NCI-H345 treated with DMSO at 0.1 percent for 48 hours (cell line): Measurements from ENCODE around the gene IPO13.
A peak's percentile ranks its signal among the peaks of the same experiment; 100 is the strongest.

Source experiments
- DNase-seq: peaks from one replicate; lab custom pipeline; 2025; ENCODE audit not compliant: unreplicated experiment; lab: John Stamatoyannopoulos, UW

Gene IPO13

DNA sequence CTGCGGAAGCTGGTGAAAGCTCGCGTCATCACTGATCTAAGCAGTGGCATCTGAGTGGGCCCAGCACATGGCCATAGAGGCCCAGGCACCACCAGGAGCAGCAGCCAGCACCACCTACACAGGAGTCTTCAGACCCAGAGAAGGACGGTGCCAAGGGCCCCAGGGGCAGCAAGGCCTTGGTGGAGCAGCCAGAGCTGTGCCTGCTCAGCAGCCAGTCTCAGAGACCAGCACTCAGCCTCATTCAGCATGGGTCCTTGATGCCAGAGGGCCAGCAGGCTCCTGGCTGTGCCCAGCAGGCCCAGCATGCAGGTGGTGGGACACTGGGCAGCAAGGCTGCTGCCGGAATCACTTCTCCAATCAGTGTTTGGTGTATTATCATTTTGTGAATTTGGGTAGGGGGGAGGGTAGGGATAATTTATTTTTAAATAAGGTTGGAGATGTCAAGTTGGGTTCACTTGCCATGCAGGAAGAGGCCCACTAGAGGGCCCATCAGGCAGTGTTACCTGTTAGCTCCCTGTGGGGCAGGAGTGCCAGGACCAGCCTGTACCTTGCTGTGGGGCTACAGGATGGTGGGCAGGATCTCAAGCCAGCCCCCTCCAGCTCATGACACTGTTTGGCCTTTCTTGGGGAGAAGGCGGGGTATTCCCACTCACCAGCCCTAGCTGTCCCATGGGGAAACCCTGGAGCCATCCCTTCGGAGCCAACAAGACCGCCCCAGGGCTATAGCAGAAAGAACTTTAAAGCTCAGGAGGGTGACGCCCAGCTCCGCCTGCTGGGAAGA lies 16.4 kb upstream of the IPO13 start:
- DNase-seq: no peak

- no peak for DNase-seq
Observed at GRCh38 chr1:43930949-43931275, 15.8 kb upstream of the IPO13 start.

DNA sequence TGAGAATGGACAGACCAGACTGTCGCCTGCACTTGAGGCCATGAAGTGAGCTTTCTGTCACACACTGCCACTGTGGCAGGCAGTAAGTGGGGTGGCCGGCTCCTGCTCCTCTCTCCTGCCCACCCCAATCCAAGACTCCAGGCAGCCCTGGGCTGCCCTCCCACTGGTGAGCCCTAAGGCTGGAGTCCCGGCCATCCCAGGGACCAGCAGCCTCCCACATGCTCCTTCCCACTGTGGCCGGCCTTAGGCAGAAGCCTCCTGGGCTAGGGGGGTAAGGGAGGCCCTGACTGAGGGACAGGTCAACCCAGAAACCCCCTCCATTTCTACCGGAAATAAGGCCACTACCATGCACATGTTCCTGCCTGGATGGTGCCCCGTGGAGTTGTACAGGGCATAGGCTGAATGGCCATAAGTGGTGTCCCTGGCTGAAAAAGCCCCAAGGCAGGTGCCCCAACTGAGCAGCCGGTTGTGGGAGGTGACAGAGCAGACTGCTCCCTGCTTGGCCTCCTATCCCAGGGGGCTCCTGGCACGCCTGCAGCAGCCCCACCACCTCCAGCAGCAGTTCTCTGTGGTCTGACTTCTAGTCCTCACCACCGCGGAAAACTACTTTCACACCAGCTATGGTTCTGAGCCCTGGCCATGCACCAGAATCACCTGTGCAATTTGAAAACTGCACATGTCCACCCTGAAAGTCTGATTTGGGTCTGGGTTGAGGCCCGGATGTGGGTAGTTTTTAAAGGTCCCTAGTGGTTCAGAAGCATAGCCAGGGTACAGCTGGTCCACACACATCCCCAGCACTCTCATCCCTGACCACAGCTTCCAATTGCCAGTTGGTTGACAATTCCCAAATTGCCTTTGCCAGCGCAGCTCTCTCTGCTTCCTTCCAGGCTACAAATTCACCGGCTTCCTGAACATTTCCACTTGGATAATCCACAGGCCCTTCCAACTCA lies 14.8 kb upstream of the IPO13 start:
- DNase-seq: no peak

DNA sequence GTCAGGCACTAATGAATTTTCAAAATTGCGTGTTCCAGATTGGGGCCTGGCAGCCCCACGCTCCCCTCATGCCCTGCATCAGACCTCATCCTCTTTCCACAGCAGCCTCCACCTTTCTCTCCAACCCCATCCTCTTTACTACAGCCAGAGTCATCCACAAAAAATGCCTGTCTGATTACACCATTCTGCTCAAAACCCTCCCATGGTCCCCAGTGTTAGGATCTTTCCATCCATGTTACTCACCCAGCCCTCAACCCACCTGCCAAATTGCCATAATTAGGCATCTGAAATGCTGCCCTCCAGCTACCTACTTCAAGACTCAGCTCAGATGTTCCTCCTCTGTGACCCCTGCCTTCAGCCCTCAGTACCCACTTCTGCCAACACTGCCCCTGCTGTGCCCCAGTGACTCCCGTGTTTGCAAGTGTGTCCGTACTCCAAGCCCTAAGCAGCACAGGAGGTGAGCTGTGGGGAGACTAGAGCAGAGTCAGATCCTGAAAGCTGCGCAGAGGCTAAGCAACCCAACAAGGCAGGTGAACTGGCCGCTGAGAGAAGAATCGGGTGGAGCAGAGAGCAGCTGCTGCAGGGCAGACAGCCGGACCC lies 13.9 kb upstream of the IPO13 start:
- no peak for DNase-seq

GRCh38 chr1:43933386-43934100 lies 13.2 kb upstream of the IPO13 start, which contains the start of gene ARTN:
Gene ARTN, plus strand, starts transcription at chr1:43933801. Its CDS starts 1,856 bp downstream, at chr1:43935657.
- DNase-seq: peak; percentile 55

GRCh38 chr1:43934101-43934985 lies 12.4 kb upstream of the IPO13 start:
- peak; percentile 40 for DNase-seq

- no peak for DNase-seq
Observed at GRCh38 chr1:43934986-43935324, 11.8 kb upstream of the IPO13 start.

- DNase-seq: no peak
Observed at GRCh38 chr1:43935711-43936427, 10.9 kb upstream of the IPO13 start.

GRCh38 chr1:43936431-43937151 lies 10.2 kb upstream of the IPO13 start:
- no peak for DNase-seq

DNA sequence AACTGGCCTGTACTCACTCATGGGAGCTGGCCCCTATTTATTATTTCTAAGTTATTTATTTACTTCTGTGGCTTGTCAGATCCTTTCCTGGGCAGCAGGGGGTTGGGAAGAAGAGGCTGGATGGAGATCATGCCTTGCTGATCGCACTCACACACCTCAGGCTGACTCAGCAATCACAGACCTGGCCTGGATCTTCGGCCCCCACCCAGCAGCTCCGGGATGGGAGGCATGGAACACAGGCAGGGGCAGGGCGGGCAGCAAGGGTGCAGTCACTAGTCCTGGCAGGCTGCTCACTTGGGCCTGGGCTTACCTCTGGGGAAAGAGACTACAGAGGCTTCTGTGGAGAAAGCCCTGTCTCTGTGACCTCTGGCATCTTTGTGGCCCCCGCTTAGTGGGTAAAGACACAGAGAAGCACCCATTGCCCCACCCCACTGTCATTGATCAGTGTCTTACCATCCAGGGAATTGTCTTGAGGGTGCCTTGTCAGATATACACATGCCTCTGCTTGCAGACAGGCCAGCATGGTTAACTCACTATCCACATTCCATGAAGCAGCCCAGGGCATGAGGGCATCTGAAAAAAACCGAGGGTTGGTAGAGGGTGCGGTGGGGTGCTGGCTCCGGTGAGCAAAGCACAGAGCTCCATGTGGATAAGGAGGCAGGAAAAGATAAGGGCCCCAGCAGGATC lies 9.4 kb upstream of the IPO13 start:
- no peak for DNase-seq

DNA sequence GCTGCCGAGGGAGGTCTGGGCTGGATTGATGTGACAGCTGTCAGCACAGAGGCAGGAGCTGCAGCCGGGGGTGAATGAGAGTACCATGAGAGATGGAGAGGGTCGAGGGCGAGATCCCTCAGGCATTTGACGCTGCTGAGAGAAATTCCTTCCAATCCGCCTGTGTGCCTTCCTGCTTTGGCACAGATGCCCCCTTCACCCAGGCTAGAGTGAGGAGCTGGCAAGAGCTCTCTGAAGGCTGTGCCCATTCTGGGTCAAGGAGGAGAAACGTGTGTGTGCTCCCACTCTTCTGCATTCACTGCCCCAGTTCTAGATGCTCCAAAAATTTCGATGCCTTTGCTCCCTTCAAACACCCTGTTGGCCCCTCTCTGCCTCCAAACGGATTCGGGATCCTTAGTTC lies 8.4 kb upstream of the IPO13 start:
- DNase-seq: no peak

- no peak for DNase-seq
Observed at GRCh38 chr1:43938892-43939587, 7.7 kb upstream of the IPO13 start.

DNA sequence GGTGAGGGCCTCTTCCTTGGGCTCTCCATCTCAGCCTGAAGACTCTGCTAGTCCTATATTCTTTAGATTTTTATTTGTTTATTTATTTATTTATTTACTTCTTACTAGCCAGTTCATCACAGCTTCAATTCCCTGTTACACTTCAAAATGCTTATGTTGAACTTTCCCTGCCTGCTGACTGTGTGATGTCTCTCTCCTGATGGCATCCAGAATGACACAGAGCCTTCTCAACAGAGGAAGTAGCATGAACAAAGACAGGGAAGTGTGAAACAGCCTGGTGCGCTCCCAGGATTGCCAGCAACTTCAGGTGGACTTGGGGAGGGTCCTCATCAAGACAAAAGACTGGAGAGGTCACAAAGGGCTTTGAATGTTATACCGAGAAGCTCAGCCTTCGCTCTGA lies 4.3 kb upstream of the IPO13 start:
- no peak for DNase-seq

DNA sequence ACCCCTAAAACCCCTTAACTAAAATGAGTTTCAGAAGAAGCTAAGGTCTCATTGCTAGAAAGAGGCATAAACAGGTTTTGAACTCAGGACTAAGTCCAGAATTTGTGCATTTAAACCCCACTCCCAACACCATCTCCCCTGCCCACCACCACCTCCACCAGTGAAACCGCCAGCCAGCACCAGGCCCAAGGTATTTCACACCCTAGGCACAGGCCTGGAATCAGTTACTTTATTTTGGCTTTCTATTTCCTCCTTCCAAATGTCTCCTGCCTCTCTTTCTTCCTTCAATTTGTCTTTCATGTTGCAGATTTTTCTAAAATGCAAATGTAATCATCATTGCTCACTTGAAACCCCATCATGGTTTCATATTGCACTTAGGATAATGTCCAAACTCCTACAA lies 1.9 kb upstream of the IPO13 start:
- DNase-seq: no peak

DNA sequence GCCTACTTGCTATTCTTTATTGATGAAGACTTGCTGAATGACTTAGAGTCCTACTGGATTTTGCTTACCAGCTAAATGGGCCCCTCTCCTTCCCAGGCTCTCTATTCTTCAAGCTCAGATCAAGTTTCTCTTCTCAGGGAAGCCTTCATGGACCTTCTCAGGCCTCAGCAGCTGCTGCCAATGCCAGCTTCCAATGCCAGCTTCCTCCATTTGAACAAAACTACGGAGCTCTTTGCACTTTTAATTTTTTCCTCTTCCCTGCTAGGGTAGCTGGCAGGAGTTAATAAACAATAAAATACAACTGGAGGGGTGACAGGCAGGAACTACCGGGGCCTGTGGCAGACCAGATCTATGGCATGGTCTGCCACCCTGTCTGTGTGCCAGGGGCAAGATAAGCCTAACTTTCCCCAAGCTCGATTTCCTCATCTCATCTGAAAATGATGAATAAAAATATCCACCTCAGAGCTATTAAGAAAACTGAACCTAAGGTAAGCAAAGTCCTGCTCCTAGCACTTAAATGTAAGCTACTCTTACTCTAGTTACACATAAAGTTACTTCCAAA lies 995 bp upstream of the IPO13 start:
- DNase-seq: no peak

DNA sequence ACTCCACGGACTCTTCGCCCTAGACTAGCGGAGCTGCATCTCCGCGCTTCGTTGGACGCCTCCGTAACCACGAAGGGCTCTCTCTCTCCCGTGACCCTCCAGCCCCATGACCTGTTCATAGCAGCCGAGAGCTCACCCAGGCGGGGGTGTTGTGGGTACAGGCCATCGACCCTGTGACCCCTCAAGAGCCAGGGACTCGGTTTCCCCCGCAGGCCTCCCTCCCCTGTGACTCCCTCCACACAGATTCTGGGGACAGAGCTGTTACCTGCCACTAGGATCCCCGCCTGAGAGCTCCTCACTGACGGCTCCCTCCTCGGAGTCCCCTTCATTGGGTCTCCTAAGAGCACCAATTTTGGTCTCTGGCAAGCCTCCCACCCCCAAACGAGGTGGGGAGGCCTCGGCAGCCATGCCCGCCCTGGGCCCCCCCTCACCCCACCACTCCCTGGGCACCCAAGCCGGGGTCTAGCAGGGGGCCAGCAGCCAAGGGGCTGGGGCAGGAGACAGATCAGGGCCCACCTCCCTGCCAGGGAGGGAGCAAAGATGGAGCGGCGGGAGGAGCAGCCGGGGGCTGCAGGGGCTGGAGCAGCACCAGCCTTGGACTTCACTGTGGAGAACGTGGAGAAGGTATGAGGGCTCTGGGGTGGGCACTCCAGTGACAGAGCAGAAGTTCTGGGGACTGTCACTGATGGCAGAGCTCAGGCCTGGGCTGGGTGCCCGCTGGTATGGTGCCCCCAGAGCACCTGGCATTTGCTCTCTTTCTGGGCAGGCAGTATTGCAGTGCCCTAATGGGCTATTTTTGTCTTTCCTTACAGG lies 517 bp downstream of the IPO13 start:
- DNase-seq: no peak
